ENCODE results near the gene ESR1. TPM values are rescaled to one million over a fixed set of nuclear protein-coding genes. Genes with fewer than 3 reads are reported as not detected.

Gene ESR1
- total and polyA plus RNA-seq, 2 donors (not counting 1 experiment from before 2014, with no cell fraction given): 0.06 to 0.50 TPM

- H3K79me2 ChIP-seq (ENCODE audit: control insufficient read depth, insufficient read depth, low read length): no peaks in the 10 kb centered on the region
- no peak overlapping the region for H3K4me3 ChIP-seq (replicated peaks in 1 of 4; ENCODE audit: control extremely low read depth in 1 of 4, insufficient read depth in 1 of 4, low read depth in 3 of 4, low read length in 4 of 4)
- no peaks in the 10 kb centered on the region for H3K36me3 ChIP-seq (ENCODE audit: control insufficient read depth, insufficient read depth, low read length)
- no peaks in the 10 kb centered on the region for H3K4me1 ChIP-seq (ENCODE audit: control insufficient read depth, extremely low read depth, insufficient read depth, low read length)
- DNase-seq (ENCODE audit: low read depth in 2 of 2): peak in 1 of 2 donors; percentile 1
- no peak overlapping the region for H3K27ac ChIP-seq (ENCODE audit: insufficient read depth, low read length)
- H4K20me1 ChIP-seq (ENCODE audit: control insufficient read depth, extremely low read depth, insufficient read depth, low read length): no peaks in the 10 kb centered on the region
- no peak overlapping the region for H3K4me2 ChIP-seq (ENCODE audit: extremely low read depth, insufficient read depth, low read length)
- TF ChIP-seq EZH2 (IDR thresholded peaks at IDR 0.05; ENCODE audit: low read length, missing control alignments) (no peak), CTCF (conservative IDR thresholded peaks at IDR 0.05 in 1 of 2, IDR thresholded peaks at IDR 0.05 in 1 of 2; ENCODE audit: low read depth in 1 of 2, low read length in 2 of 2) (no peak)
- no peaks in the 10 kb centered on the region for H3K9me3 ChIP-seq (ENCODE audit: control insufficient read depth, insufficient read depth, low read depth, low read length)
- no peak overlapping the region for H3K9ac ChIP-seq (ENCODE audit: insufficient read depth, low read length)
- no peaks in the 10 kb centered on the region for H3K27me3 ChIP-seq (ENCODE audit: control insufficient read depth, insufficient read depth, low read length)
- H2AFZ ChIP-seq (ENCODE audit: low read length): no peak overlapping the region
Measured at GRCh38 chr6:151993364-151993763, 185.9 kb downstream of the ESR1 start.

GRCh38 chr6:151998784-151999183, 191.3 kb downstream of the ESR1 start:
- Histone ChIP-seq H3K4me2 (ENCODE audit: extremely low read depth, insufficient read depth, low read length) (no peak overlapping the region), H2AFZ (ENCODE audit: low read length) (no peak overlapping the region), H3K9ac (ENCODE audit: insufficient read depth, low read length) (no peak overlapping the region), H3K4me1 (ENCODE audit: control insufficient read depth, extremely low read depth, insufficient read depth, low read length) (no peaks in the 10 kb centered on the region), H3K36me3 (ENCODE audit: control insufficient read depth, insufficient read depth, low read length) (no peaks in the 10 kb centered on the region), H3K9me3 (ENCODE audit: control insufficient read depth, insufficient read depth, low read depth, low read length) (no peaks in the 10 kb centered on the region), H3K27me3 (ENCODE audit: control insufficient read depth, insufficient read depth, low read length) (no peaks in the 10 kb centered on the region), H4K20me1 (ENCODE audit: control insufficient read depth, extremely low read depth, insufficient read depth, low read length) (no peaks in the 10 kb centered on the region), H3K79me2 (ENCODE audit: control insufficient read depth, insufficient read depth, low read length) (no peaks in the 10 kb centered on the region), H3K27ac (ENCODE audit: insufficient read depth, low read length) (no peak overlapping the region), H3K4me3 (replicated peaks in 1 of 4; ENCODE audit: control extremely low read depth in 1 of 4, insufficient read depth in 1 of 4, low read depth in 3 of 4, low read length in 4 of 4) (no peak overlapping the region)
- TF ChIP-seq CTCF (conservative IDR thresholded peaks at IDR 0.05 in 1 of 2, IDR thresholded peaks at IDR 0.05 in 1 of 2; ENCODE audit: low read depth in 1 of 2, low read length in 2 of 2) (no peak), EZH2 (IDR thresholded peaks at IDR 0.05; ENCODE audit: low read length, missing control alignments) (no peak)
- peak in 1 of 2 donors; percentile 19 for DNase-seq (ENCODE audit: low read depth in 2 of 2)

GRCh38 chr6:151999194-151999593, 191.7 kb downstream of the ESR1 start:
- TF ChIP-seq CTCF (conservative IDR thresholded peaks at IDR 0.05 in 1 of 2, IDR thresholded peaks at IDR 0.05 in 1 of 2; ENCODE audit: low read depth in 1 of 2, low read length in 2 of 2) (no peak), EZH2 (IDR thresholded peaks at IDR 0.05; ENCODE audit: low read length, missing control alignments) (no peak)

More at GRCh38 chr6:151999194-151999593, 191.7 kb downstream of the ESR1 start:
- no peak overlapping the region for H3K9ac ChIP-seq (ENCODE audit: insufficient read depth, low read length)
- no peak overlapping the region for H3K4me3 ChIP-seq (replicated peaks in 1 of 4; ENCODE audit: control extremely low read depth in 1 of 4, insufficient read depth in 1 of 4, low read depth in 3 of 4, low read length in 4 of 4)
- no peak overlapping the region for H3K27ac ChIP-seq (ENCODE audit: insufficient read depth, low read length)
- no peaks in the 10 kb centered on the region for H3K9me3 ChIP-seq (ENCODE audit: control insufficient read depth, insufficient read depth, low read depth, low read length)
- H3K79me2 ChIP-seq (ENCODE audit: control insufficient read depth, insufficient read depth, low read length): no peaks in the 10 kb centered on the region
- H2AFZ ChIP-seq (ENCODE audit: low read length): no peak overlapping the region
- no peaks in the 10 kb centered on the region for H3K4me1 ChIP-seq (ENCODE audit: control insufficient read depth, extremely low read depth, insufficient read depth, low read length)
- H3K27me3 ChIP-seq (ENCODE audit: control insufficient read depth, insufficient read depth, low read length): no peaks in the 10 kb centered on the region
- peak in 1 of 2 donors; percentile 43 for DNase-seq (ENCODE audit: low read depth in 2 of 2)
- no peaks in the 10 kb centered on the region for H3K36me3 ChIP-seq (ENCODE audit: control insufficient read depth, insufficient read depth, low read length)
- no peak overlapping the region for H3K4me2 ChIP-seq (ENCODE audit: extremely low read depth, insufficient read depth, low read length)
- H4K20me1 ChIP-seq (ENCODE audit: control insufficient read depth, extremely low read depth, insufficient read depth, low read length): no peaks in the 10 kb centered on the region

All from fibroblast of lung (primary cell).